HG03135 (cell line): ENCODE data around the gene MPRIP.

Source experiments
- ATAC-seq: cut with Tn5 transposase; IDR thresholded peaks from one replicate; pipeline ENCODE4 v1.9.1; 2021; ENCODE audit warnings: mild to moderate bottlenecking, moderate library complexity; ENCODE audit not compliant: unreplicated experiment

Gene MPRIP

GRCh38 chr17:17161121-17161520 lies 118.9 kb downstream of the MPRIP start:
- ATAC-seq: no peak

GRCh38 chr17:17161759-17162158 lies 119.5 kb downstream of the MPRIP start:
- no peak for ATAC-seq

GRCh38 chr17:17164156-17164555 lies 121.9 kb downstream of the MPRIP start:
- ATAC-seq: no peak

GRCh38 chr17:17164676-17165075 lies 122.4 kb downstream of the MPRIP start:
- ATAC-seq: no peak

GRCh38 chr17:17165666-17166308 lies 123.5 kb downstream of the MPRIP start:
- ATAC-seq: no peak

- ATAC-seq: no peak
Observed at GRCh38 chr17:17166446-17166845, 124.2 kb downstream of the MPRIP start.

GRCh38 chr17:17167356-17167755 lies 125.1 kb downstream of the MPRIP start:
- no peak for ATAC-seq

GRCh38 chr17:17167986-17168385 lies 125.7 kb downstream of the MPRIP start:
- no peak for ATAC-seq

- ATAC-seq: no peak
Observed at GRCh38 chr17:17168401-17168800, 126.1 kb downstream of the MPRIP start.

- no peak for ATAC-seq
Observed at GRCh38 chr17:17169396-17169795, 127.1 kb downstream of the MPRIP start.

GRCh38 chr17:17170346-17170985 lies 128.2 kb downstream of the MPRIP start:
- ATAC-seq: no peak

GRCh38 chr17:17171186-17171585 lies 128.9 kb downstream of the MPRIP start:
- no peak for ATAC-seq

- no peak for ATAC-seq
Observed at GRCh38 chr17:17172001-17172939, 130.0 kb downstream of the MPRIP start.

- no peak for ATAC-seq
Observed at GRCh38 chr17:17172990-17173389, 130.7 kb downstream of the MPRIP start.

- ATAC-seq: no peak
Observed at GRCh38 chr17:17173921-17174320, 131.7 kb downstream of the MPRIP start.

- ATAC-seq: no peak
Observed at GRCh38 chr17:17175340-17175739, 133.1 kb downstream of the MPRIP start.

- no peak for ATAC-seq
Observed at GRCh38 chr17:17175917-17176316, 133.7 kb downstream of the MPRIP start.

GRCh38 chr17:17176341-17176740 lies 134.1 kb downstream of the MPRIP start:
- ATAC-seq: no peak

GRCh38 chr17:17177176-17177575 lies 134.9 kb downstream of the MPRIP start:
- ATAC-seq: no peak

GRCh38 chr17:17179371-17179827 lies 137.1 kb downstream of the MPRIP start:
- no peak for ATAC-seq

- no peak for ATAC-seq
Observed at GRCh38 chr17:17180141-17180603, 137.9 kb downstream of the MPRIP start.
